DOHH2 (cell line): ENCODE data around the gene CHMP1B.

ENCODE experiments used
- H3F3A ChIP-seq: fragments of 200-600 bp; sonication (generic), shearing (Covaris generic); 2 replicates; pipeline ENCODE4 v1.6.0; 2016; ENCODE audit warnings: antibody characterized with exemption, mild to moderate bottlenecking; ENCODE audit not compliant: control insufficient read depth, insufficient read depth
- H3K27ac ChIP-seq: fragments of 200-600 bp; sonication (generic); 2 replicates; pipeline ENCODE4 v1.5.1; 2014; ENCODE audit warnings: low read depth, mild to moderate bottlenecking, low read length, moderate library complexity
- H3K27me3 ChIP-seq: fragments of 200-600 bp; sonication (generic); 2 replicates; pipeline ENCODE4 v1.6.1; 2014; ENCODE audit warnings: mild to moderate bottlenecking, low read length, mixed read lengths; ENCODE audit not compliant: control insufficient read depth
- H3K36me3 ChIP-seq: fragments of 200-600 bp; sonication (generic); 2 replicates; pipeline ENCODE4 v1.6.1; 2014; ENCODE audit warnings: mild to moderate bottlenecking, low read length, moderate library complexity, mixed read lengths; ENCODE audit not compliant: control insufficient read depth
- H3K4me1 ChIP-seq: fragments of 200-600 bp; sonication (generic); 2 replicates; pipeline ENCODE4 v1.6.1; 2014; ENCODE audit warnings: mild to moderate bottlenecking, low read length, mixed read lengths; ENCODE audit not compliant: control insufficient read depth
- H3K4me2 ChIP-seq: fragments of 200-600 bp; sonication (generic); 2 replicates; pipeline ENCODE4 v1.6.0; 2014; ENCODE audit warnings: mild to moderate bottlenecking, low read length, moderate library complexity
- H3K4me3 ChIP-seq: fragments of 200-600 bp; sonication (generic); 2 replicates; pipeline ENCODE4 v1.5.1; 2014; ENCODE audit warnings: mild to moderate bottlenecking, low read length, mixed read lengths
- H3K79me2 ChIP-seq: fragments of 200-600 bp; sonication (generic); 2 replicates; pipeline ENCODE4 v1.6.1; 2014; ENCODE audit warnings: mild to moderate bottlenecking, low read length, mixed read lengths; ENCODE audit not compliant: control insufficient read depth
- H3K9me2 ChIP-seq: fragments of 200-600 bp; sonication (generic); replicated peaks from 2 replicates; pipeline ENCODE4 v1.6.1; 2014; ENCODE audit warnings: mild to moderate bottlenecking, low read length, mixed read lengths; ENCODE audit not compliant: control insufficient read depth
- H3K9me3 ChIP-seq: fragments of 200-600 bp; sonication (generic); 2 replicates; pipeline ENCODE4 v1.6.1; 2014; ENCODE audit warnings: antibody characterized with exemption, low read length, mixed read lengths; ENCODE audit not compliant: control insufficient read depth, insufficient read depth
- H4K20me1 ChIP-seq: fragments of 200-600 bp; sonication (generic); 2 replicates; pipeline ENCODE4 v1.6.0; 2014; ENCODE audit warnings: low read depth, mild to moderate bottlenecking, antibody characterized with exemption, low read length, moderate library complexity; ENCODE audit not compliant: control insufficient read depth, insufficient read depth
- CTCF ChIP-seq: fragments of 200-600 bp; sonication (generic); IDR thresholded peaks from one replicate; pipeline ENCODE4 v1.5.1; 2014; ENCODE audit warnings: antibody characterized with exemption, mild to moderate bottlenecking, low read depth, low read length; ENCODE audit not compliant: poor library complexity, severe bottlenecking
- EZH2phosphoT487 ChIP-seq: fragments of 200-600 bp; sonication (generic); IDR thresholded peaks from 2 replicates; pipeline ENCODE4 v1.6.1; 2017; ENCODE audit warnings: borderline replicate concordance, mild to moderate bottlenecking, antibody characterized with exemption, low read length, moderate library complexity, mixed read lengths

CHMP1B gene

GRCh38 chr18:11828786-11829432 lies 22.3 kb upstream of the CHMP1B start:
- no peaks in the 10 kb centered on the region for H3F3A ChIP-seq
- no peak overlapping the region for H3K4me2 ChIP-seq
- no peaks in the 10 kb centered on the region for H3K27me3 ChIP-seq
- TF ChIP-seq EZH2phosphoT487 (no peak), CTCF (no peak)
- no peaks in the 10 kb centered on the region for H3K79me2 ChIP-seq
- H3K9me2 ChIP-seq = no peaks in the 10 kb centered on the region
- no peaks in the 10 kb centered on the region for H3K9me3 ChIP-seq
- H4K20me1 ChIP-seq = no peaks in the 10 kb centered on the region
- H3K4me3 ChIP-seq = no peak overlapping the region
- no peak overlapping the region for H3K27ac ChIP-seq
- H3K4me1 ChIP-seq = no peaks in the 10 kb centered on the region
- no peaks in the 10 kb centered on the region for H3K36me3 ChIP-seq

- Histone ChIP-seq H3K36me3 (no peaks in the 10 kb centered on the region), H3K27me3 (no peaks in the 10 kb centered on the region), H3K4me2 (no peak overlapping the region), H3K4me3 (no peak overlapping the region), H3K9me2 (no peaks in the 10 kb centered on the region), H4K20me1 (no peaks in the 10 kb centered on the region), H3K9me3 (no peaks in the 10 kb centered on the region), H3K27ac (no peak overlapping the region), H3F3A (no peaks in the 10 kb centered on the region), H3K79me2 (no peaks in the 10 kb centered on the region), H3K4me1 (no peaks in the 10 kb centered on the region)
- TF ChIP-seq EZH2phosphoT487 (no peak), CTCF (no peak)
These were observed 20.6 kb upstream of the CHMP1B start for GRCh38 chr18:11830585-11830984.

- no peaks in the 10 kb centered on the region for H3F3A ChIP-seq
- H3K4me3 ChIP-seq = no peak overlapping the region
- no peaks in the 10 kb centered on the region for H3K4me1 ChIP-seq
- H3K9me2 ChIP-seq = no peaks in the 10 kb centered on the region
- no peak for TF ChIP-seq EZH2phosphoT487
- TF ChIP-seq CTCF = no peak
- no peaks in the 10 kb centered on the region for H4K20me1 ChIP-seq
- H3K27me3 ChIP-seq = no peaks in the 10 kb centered on the region
- H3K36me3 ChIP-seq = no peaks in the 10 kb centered on the region
- no peak overlapping the region for H3K4me2 ChIP-seq
- no peaks in the 10 kb centered on the region for H3K79me2 ChIP-seq
- no peak overlapping the region for H3K27ac ChIP-seq
- H3K9me3 ChIP-seq = no peaks in the 10 kb centered on the region
These were observed 19.3 kb upstream of the CHMP1B start for GRCh38 chr18:11831921-11832320.
